Right lobe of liver (tissue), 6 donors: ENCODE measurements around the gene SNAI1. TPM values are rescaled to one million over a fixed set of nuclear protein-coding genes. Genes with fewer than 3 reads are reported as not detected.

Source experiments
- ATAC-seq, 4 donors: fragments of 200-7000 bp; cut with Tn5 transposase; one replicate each; pipeline ENCODE4 v1.9.1; 2020; ENCODE audit warnings: mild to moderate bottlenecking in 4 of 4, moderate library complexity in 4 of 4
- DNase-seq, 3 donors: peaks; one replicate each; pipeline ENCODE4 v3.0.0-alpha.2; 2020
- H3K27ac ChIP-seq, 3 donors: fragments of 200-600 bp; one replicate each; pipeline ENCODE4 v1.8.0; 2022
- H3K27me3 ChIP-seq, 2 donors: fragments of 200-600 bp; one replicate each; pipeline ENCODE4 v1.8.0; 2022
- H3K36me3 ChIP-seq, 4 donors: fragments of 200-600 bp; sonication (generic) in 1 of 4; one replicate each; pipeline versions ENCODE4 v1.5.1 to v1.8.0; 2017 to 2022; ENCODE audit warnings: control low read depth in 1 of 4
- H3K4me1 ChIP-seq, 4 donors: fragments of 200-600 bp; sonication (generic) in 1 of 4; one replicate each; pipeline versions ENCODE4 v1.5.1 to v1.8.0; 2017 to 2022; ENCODE audit warnings: control low read depth in 1 of 4
- H3K4me3 ChIP-seq, 3 donors: fragments of 200-600 bp; one replicate each; pipeline ENCODE4 v1.8.0; 2022
- H3K9me3 ChIP-seq, 4 donors: fragments of 200-600 bp; sonication (generic) in 1 of 4; one replicate each; pipeline versions ENCODE4 v1.5.1 to v1.8.0; 2017 to 2022; ENCODE audit warnings: control low read depth in 1 of 4
- POLR2A ChIP-seq: fragments of 450-650 bp; IDR thresholded peaks from one replicate; pipeline ENCODE4 v1.6.1; 2017; ENCODE audit warnings: antibody characterized with exemption, mild to moderate bottlenecking
- WGBS: methylation state at CpG from one replicate; pipeline ENCODE4 v1.1.6; 2018; ENCODE audit warnings: low coverage, low lambda C conversion rate; ENCODE audit not compliant: insufficient coverage; ENCODE audit errors: missing lambda C conversion rate; 5-methylcytosine and 5-hydroxymethylcytosine counted together
- intact Hi-C, 2 donors: fragments of 100-400 bp; cut with DNase I; formaldehyde crosslinking; loops; one replicate each; pipeline versions ENCODE4 v1.11.2 to v1.14.1; 2022
- total RNA-seq, 6 experiments: library from RNA; depleted of rRNA in 2 of 6; stranded (reverse); fragments of >200 nt in 2 of 6; fragmentation: NEBNext Ultra II Directional in 3 of 6; extraction: Animal tissue kit (Norgen Biotek cat#: 25700) in 3 of 6; gene quantifications; one replicate each; pipeline versions ENCODE4 v1.1.0 to v1.2.4, GENCODE V29; 2016 to 2023
- TF ChIP-seq, protein P1 (sequence below), 4 donors: fragments of 200-600 bp in 3 of 4; fragments of 450-650 bp in 1 of 4; IDR thresholded peaks; one replicate each; pipeline versions ENCODE4 v1.5.1 to v1.8.0; 2016 to 2022; ENCODE audit warnings: antibody characterized with exemption in 4 of 4, mild to moderate bottlenecking in 2 of 4
- donor health status: DM: no; HTN: yes; CAD: no.
- donor health status: DM: no; HTN: no; CAD: no.
- donor health status: DM: no; HTN: no; CAD: no.
- donor health status: DM: no; HTN: yes; CAD: no.
- donor health status: DM: no; HTN: yes; CAD: no.

SNAI1 gene
- total RNA-seq, 6 experiments from 2014 or later: 0.73 to 1.9 (median 1.1) TPM

GRCh38 chr20:50012282-50013263, 29.8 kb downstream of the SNAI1 start:
- no peaks in the 10 kb centered on the region for H3K27me3 ChIP-seq
- no peaks in the 10 kb centered on the region for H3K36me3 ChIP-seq
- no peak overlapping the region for H3K27ac ChIP-seq
- intact Hi-C loops: no loop called here
- DNase-seq (no peak), ATAC-seq (peak in 3 of 4 donors; percentile 9 to 34 (median 28))
- no peak overlapping the region for H3K4me3 ChIP-seq
- WGBS: 38% methylated on average over 7 of the region's 12 CpGs
- H3K4me1 ChIP-seq: peaks cover 0 to 4% (median 0%) of the 10 kb centered on the region in 4 donors
- no peak for TF ChIP-seq POLR2A
- TF ChIP-seq, protein P1, sequence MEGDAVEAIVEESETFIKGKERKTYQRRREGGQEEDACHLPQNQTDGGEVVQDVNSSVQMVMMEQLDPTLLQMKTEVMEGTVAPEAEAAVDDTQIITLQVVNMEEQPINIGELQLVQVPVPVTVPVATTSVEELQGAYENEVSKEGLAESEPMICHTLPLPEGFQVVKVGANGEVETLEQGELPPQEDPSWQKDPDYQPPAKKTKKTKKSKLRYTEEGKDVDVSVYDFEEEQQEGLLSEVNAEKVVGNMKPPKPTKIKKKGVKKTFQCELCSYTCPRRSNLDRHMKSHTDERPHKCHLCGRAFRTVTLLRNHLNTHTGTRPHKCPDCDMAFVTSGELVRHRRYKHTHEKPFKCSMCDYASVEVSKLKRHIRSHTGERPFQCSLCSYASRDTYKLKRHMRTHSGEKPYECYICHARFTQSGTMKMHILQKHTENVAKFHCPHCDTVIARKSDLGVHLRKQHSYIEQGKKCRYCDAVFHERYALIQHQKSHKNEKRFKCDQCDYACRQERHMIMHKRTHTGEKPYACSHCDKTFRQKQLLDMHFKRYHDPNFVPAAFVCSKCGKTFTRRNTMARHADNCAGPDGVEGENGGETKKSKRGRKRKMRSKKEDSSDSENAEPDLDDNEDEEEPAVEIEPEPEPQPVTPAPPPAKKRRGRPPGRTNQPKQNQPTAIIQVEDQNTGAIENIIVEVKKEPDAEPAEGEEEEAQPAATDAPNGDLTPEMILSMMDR (IDR thresholded peaks at IDR 0.05): no peak
- H3K9me3 ChIP-seq: no peaks in the 10 kb centered on the region

- 63% methylated on average over 5 of the region's 7 CpGs for WGBS
- TF ChIP-seq, protein P1 (IDR thresholded peaks at IDR 0.05): no peak
- no peak for TF ChIP-seq POLR2A
- Histone ChIP-seq H3K9me3 (no peaks in the 10 kb centered on the region), H3K4me3 (no peak overlapping the region), H3K4me1 (peaks cover 0 to 4% (median 0%) of the 10 kb centered on the region in 4 donors), H3K27me3 (no peaks in the 10 kb centered on the region), H3K27ac (no peak overlapping the region), H3K36me3 (no peaks in the 10 kb centered on the region)
- intact Hi-C loops: no loop called here
- no peak for DNase-seq
- ATAC-seq: no peak
These were observed 31.2 kb downstream of the SNAI1 start for GRCh38 chr20:50013976-50014375.

DNA sequence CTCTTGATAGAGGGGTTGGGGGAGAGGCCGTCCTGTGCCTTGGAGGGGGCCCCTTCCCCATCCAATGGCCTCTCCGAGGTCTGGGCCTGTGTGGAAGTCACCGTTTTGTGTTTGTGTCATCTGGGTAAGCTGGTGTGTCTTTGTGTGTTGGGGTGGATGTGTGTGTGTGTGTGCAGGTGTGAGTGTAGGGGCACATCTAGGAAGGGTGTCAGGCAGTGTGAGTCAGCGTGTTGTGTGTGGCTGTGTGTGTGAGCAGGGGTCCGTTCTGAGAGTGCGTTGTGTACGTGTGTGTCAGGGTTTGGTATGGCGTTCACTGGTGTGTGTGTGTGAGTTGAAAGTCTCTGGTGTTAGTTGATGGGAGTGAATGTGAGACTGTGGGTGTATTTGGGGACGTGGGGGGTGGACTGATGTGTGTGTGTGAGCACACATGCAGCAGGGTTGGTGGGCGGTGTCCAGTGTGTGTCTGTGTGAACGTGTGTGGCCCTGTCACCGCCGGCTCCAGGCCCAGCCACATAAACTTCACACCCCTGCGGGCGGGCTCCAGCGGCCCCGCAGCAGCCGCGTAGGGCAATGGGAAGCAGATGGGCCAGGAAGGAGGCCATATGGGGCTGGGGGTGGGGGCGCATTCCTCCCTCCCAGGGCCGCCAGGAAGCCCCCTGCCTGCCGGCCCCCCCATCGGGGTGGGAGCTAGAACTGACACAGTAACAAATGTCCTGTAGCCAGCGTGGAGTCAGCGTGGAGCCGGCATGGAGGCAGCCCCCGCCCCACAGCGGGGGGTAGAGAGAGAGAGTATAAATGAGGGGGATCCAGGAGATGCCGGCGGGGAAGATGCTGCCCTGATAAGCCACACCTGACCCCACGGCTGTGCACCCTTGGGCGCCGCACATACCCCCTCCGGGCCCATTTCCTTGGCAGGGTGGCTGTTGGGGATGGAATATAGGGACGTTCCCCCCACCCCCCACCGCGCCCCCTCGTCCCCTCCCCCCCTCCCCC, 32.1 kb downstream of the SNAI1 start:
- ATAC-seq (no peak), DNase-seq (no peak)

GRCh38 chr20:50015636-50015992, 32.8 kb downstream of the SNAI1 start:
- WGBS: no CpG with 5 or more reads among the region's 8 CpGs
- intact Hi-C loops: no loop called here

More for the DNA sequence above, 32.1 kb downstream of the SNAI1 start:
- Histone ChIP-seq H3K4me3 (no peak overlapping the region), H3K27me3 (no peaks in the 10 kb centered on the region), H3K9me3 (no peaks in the 10 kb centered on the region), H3K4me1 (peaks cover 0 to 1% (median 0%) of the 10 kb centered on the region in 4 donors), H3K36me3 (no peaks in the 10 kb centered on the region), H3K27ac (no peak overlapping the region)
- WGBS: 46% methylated on average over 11 of the region's 38 CpGs
- intact Hi-C loops: no loop called here
- TF ChIP-seq, protein P1 (IDR thresholded peaks at IDR 0.05): no peak
- TF ChIP-seq POLR2A: no peak

More at GRCh38 chr20:50015636-50015992, 32.8 kb downstream of the SNAI1 start:
- DNase-seq (no peak), ATAC-seq (no peak)
- Histone ChIP-seq H3K4me1 (peaks cover 0 to 7% (median 0%) of the 10 kb centered on the region in 4 donors), H3K36me3 (no peaks in the 10 kb centered on the region), H3K9me3 (no peaks in the 10 kb centered on the region), H3K27ac (no peak overlapping the region), H3K27me3 (no peaks in the 10 kb centered on the region), H3K4me3 (no peak overlapping the region)
- no peak for TF ChIP-seq POLR2A
- TF ChIP-seq, protein P1 (IDR thresholded peaks at IDR 0.05): no peak
